Measurements from ENCODE around the gene OLFML2A. TPM values are rescaled to one million over a fixed set of nuclear protein-coding genes. Genes with fewer than 3 reads are reported as not detected.
"Not testable (repeated sequence)": the region's sequence is repeated elsewhere in the genome, so short reads cannot be mapped to it uniquely, and the experiment has no call there.

Gene OLFML2A
- polyA plus RNA-seq, 2 of the 4 experiments (the other 2 are of a cell fraction), result 8.2 to 14.5 TPM

- 42% methylated on average over 5 of the region's 7 CpGs for WGBS (ENCODE audit: missing lambda C conversion rate)
- ChIA-PET CTCF (interaction anchor here (0.5 to 43.0 kb wide), 7 partner anchors 11 to 1386 kb away, joined by 3 to 2512 read pairs (median 4); partner anchors contain the start of genes NR6A1, OLFML2A and WDR38), POLR2A (interaction anchor here (0.7 kb wide), 1 partner anchor 22 kb away, joined by 3 read pairs; no protein-coding TSS in a partner anchor)
- H3K4me3 ChIP-seq, result no peak overlapping the region
- H3K4me2 ChIP-seq, result peak overlapping the region; percentile 57
- peak; percentile 54 to 71; a peak in 5 of 6 replicates for ATAC-seq
- no peak for FAIRE-seq
- H3K4me1 ChIP-seq, result peaks cover 16% of the 10 kb centered on the region
- TF ChIP-seq FOSL2 (IDR thresholded peaks at IDR 0.05) (no peak), FOSL2 (CRISPR knock-in tag; IDR thresholded peaks at IDR 0.05) (peak; percentile 56), MAFK (IDR thresholded peaks at IDR 0.05; ENCODE audit: partially characterized antibody) (no peak)
- peak overlapping the region in 1 of 2 experiments; percentile 68; a peak in 3 of 6 replicates for H3K27ac ChIP-seq
- H3K9me3 ChIP-seq, result no peaks in the 10 kb centered on the region
- peak in 1 of 2 experiments; percentile 42 for DNase-seq (ENCODE audit: low read depth in 1 of 2, low spot score in 1 of 2)
Measured at GRCh38 chr9:124834591-124834990, 57.7 kb downstream of the OLFML2A start.

GRCh38 chr9:124835026-124835557 lies 58.2 kb downstream of the OLFML2A start:
- Histone ChIP-seq H3K27ac (peak overlapping the region; percentile 28 to 68; a peak in 4 of 6 replicates), H3K4me1 (peaks cover 19% of the 10 kb centered on the region), H3K4me2 (peak overlapping the region; percentile 57), H3K9me3 (no peaks in the 10 kb centered on the region), H3K4me3 (no peak overlapping the region)
- 44% methylated on average over 13 of the region's 13 CpGs for WGBS (ENCODE audit: missing lambda C conversion rate)
- ChIA-PET POLR2A (interaction anchor here (0.7 kb wide), 1 partner anchor 21 kb away, joined by 3 read pairs; no protein-coding TSS in a partner anchor), CTCF (interaction anchor here (1.0 to 43.0 kb wide), 5 partner anchors 12 to 284 kb away, joined by 3 to 2512 read pairs (median 12); partner anchors contain the start of genes NR6A1, OLFML2A and WDR38)
- TF ChIP-seq CBX8 (IDR thresholded peaks at IDR 0.05) (no peak), HOXB5 (CRISPR knock-in tag; IDR thresholded peaks at IDR 0.05) (no peak), TFCP2L1 (CRISPR knock-in tag; IDR thresholded peaks at IDR 0.05) (no peak), BHLHE40 (IDR thresholded peaks at IDR 0.05; ENCODE audit: low read depth, low read length) (no peak), HES2 (IDR thresholded peaks at IDR 0.05) (no peak), HMGXB4 (CRISPR knock-in tag; IDR thresholded peaks at IDR 0.05; ENCODE audit: borderline replicate concordance) (no peak), RFX5 (IDR thresholded peaks at IDR 0.05) (no peak), FOSB (CRISPR knock-in tag; IDR thresholded peaks at IDR 0.05) (no peak), SMC3 (IDR thresholded peaks at IDR 0.05) (no peak), HEYL (CRISPR knock-in tag; IDR thresholded peaks at IDR 0.05) (no peak), JUNB (IDR thresholded peaks at IDR 0.05) (no peak), NFE2L2 (conservative IDR thresholded peaks at IDR 0.05; ENCODE audit: low read length) (no peak), EHMT2 (IDR thresholded peaks at IDR 0.05; ENCODE audit: low read depth) (no peak), CHD2 (IDR thresholded peaks at IDR 0.05; ENCODE audit: low read length, partially characterized antibody) (no peak), FOSL2 (IDR thresholded peaks at IDR 0.05) (no peak), FOSL2 (CRISPR knock-in tag; IDR thresholded peaks at IDR 0.05) (no peak)
- FAIRE-seq (no peak), DNase-seq (ENCODE audit: low read depth in 1 of 2, low spot score in 1 of 2) (peak in 1 of 2 experiments; percentile 46), ATAC-seq (peak; percentile 54 to 69; a peak in 4 of 6 replicates)

GRCh38 chr9:124838132-124838531 lies 61.2 kb downstream of the OLFML2A start:
- DNase-seq (ENCODE audit: low read depth in 1 of 2, low spot score in 1 of 2); POLR2A ChIA-PET; H3K4me2 ChIP-seq; H3K27ac ChIP-seq; ATAC-seq; H3K4me3 ChIP-seq; FAIRE-seq; H3K9me3 ChIP-seq: not testable (repeated sequence)
- CTCF ChIA-PET, result interaction anchor here (6.4 to 43.0 kb wide), 4 partner anchors 15 to 51 kb away, joined by 45 to 2512 read pairs (median 252); partner anchors contain the start of genes NR6A1, OLFML2A and WDR38
- H3K4me1 ChIP-seq, result peaks cover 20% of the 10 kb centered on the region
- WGBS (ENCODE audit: missing lambda C conversion rate), result 80% methylated on average over 4 of the region's 5 CpGs

DNA sequence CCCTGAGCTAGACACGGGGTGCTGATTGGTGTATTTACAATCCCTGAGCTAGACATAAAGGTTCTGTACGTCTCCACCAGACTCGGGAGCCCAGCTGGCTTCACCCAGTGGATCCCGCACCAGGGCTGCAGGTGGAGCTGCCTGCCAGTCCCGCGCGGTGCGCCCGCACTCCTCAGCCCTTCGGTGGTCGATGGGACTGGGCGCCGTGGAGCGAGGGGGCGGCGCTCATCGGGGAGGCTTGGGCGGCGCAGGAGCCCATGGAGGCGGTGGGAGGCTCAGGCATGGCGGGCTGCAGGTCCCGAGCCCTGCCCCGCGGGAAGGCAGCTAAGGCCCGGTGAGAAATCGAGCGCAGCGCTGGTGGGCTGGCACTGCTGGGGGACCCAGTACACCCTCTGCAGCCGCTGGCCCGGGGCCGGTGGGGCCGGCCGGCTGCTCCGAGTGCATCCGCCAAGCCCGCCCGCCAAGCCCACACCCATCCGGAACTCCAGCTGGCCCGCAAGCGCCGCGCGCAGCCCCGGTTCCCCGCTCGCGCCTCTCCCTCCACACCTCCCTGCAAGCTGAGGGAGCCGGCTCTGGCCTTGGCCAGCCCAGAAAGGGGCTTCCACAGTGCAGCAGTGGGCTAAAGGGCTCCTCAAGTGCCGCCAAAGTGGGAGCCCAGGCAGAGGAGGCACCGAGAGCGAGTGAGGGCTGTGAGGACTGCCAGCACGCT lies 61.8 kb downstream of the OLFML2A start:
- peaks cover 20% of the 10 kb centered on the region for H3K4me1 ChIP-seq
- H3K4me2 ChIP-seq; DNase-seq (ENCODE audit: low read depth in 1 of 2, low spot score in 1 of 2); POLR2A ChIA-PET; H3K27ac ChIP-seq; ATAC-seq; H3K4me3 ChIP-seq; FAIRE-seq; H3K9me3 ChIP-seq: not testable (repeated sequence)
- CTCF ChIA-PET, result interaction anchor here (1.0 to 43.0 kb wide), 6 partner anchors 14 to 180 kb away, joined by 3 to 2512 read pairs (median 49); partner anchors contain the start of genes NR6A1, OLFML2A and WDR38
- 96% methylated on average over 17 of the region's 52 CpGs for WGBS (ENCODE audit: missing lambda C conversion rate)

All from A549 (cell line).